Endothelial cell of umbilical vein (primary cell): ENCODE data around the gene TSPEAR. TPM values are rescaled to one million over a fixed set of nuclear protein-coding genes. Genes with fewer than 3 reads are reported as not detected.

ENCODE experiments used
- BruUV-seq: library from RNA; stranded (reverse); fragments of 400-500 nt; replicated peaks from 2 replicates; lab custom pipeline; 2021; lab: Mats Ljungman, UMichigan
- CTCF ChIA-PET: fragments of 300-600, 350-600 bp; sonication (Branson Sonifier 250); formaldehyde crosslinking; loops from one replicate; lab custom pipeline; 2021; ENCODE audit warnings: antibody characterized with exemption, inconsistent platforms; lab: Charles Lee
- POLR2A ChIA-PET: fragments of 300-600, 350-600 bp; sonication (Branson Sonifier 250); formaldehyde crosslinking; loops from one replicate; lab custom pipeline; 2021; ENCODE audit warnings: antibody characterized with exemption, inconsistent platforms; lab: Charles Lee
- DNase-seq: peaks from one replicate; pipeline ENCODE4 v3.0.0-alpha.2; 2011; ENCODE audit warnings: low read depth, low spot score
- FAIRE-seq: peaks from 2 replicates; lab custom pipeline; 2011; peaks lifted over from hg19 to GRCh38; lab: Jason Lieb, UNC
- H2AFZ ChIP-seq: 2 replicates; pipeline ENCODE4 v1.6.0; 2012; ENCODE audit warnings: low read depth, low read length, control low read depth, inconsistent platforms
- H3K27ac ChIP-seq: 2 replicates; pipeline ENCODE4 v1.5.1; 2011; ENCODE audit warnings: low read depth, mild to moderate bottlenecking, control low read depth, low read length, moderate library complexity; ENCODE audit not compliant: insufficient read depth
- H3K27me3 ChIP-seq, 2 experiments: 2 replicates each; pipeline versions ENCODE4 v1.6.0 to v1.6.1; 2011; ENCODE audit warnings: low read length in 2 of 2, mixed read lengths in 1 of 2; ENCODE audit not compliant: control insufficient read depth in 2 of 2, insufficient read depth in 2 of 2
- H3K36me3 ChIP-seq, 2 experiments: 2 replicates in 1 of 2; 3 replicates in 1 of 2; pipeline ENCODE4 v1.5.1; 2011; ENCODE audit warnings: low read length in 2 of 2, mild to moderate bottlenecking in 1 of 2, moderate library complexity in 1 of 2; ENCODE audit not compliant: control insufficient read depth in 2 of 2, insufficient read depth in 2 of 2; ENCODE audit errors: extremely low read depth in 1 of 2
- H3K4me1 ChIP-seq: 3 replicates; pipeline ENCODE4 v1.5.1; 2011; ENCODE audit warnings: mild to moderate bottlenecking, low read length; ENCODE audit not compliant: control insufficient read depth, insufficient read depth; ENCODE audit errors: extremely low read depth
- H3K4me2 ChIP-seq: 2 replicates; pipeline ENCODE4 v1.6.1; 2011; ENCODE audit warnings: low read length, control low read depth, mixed read lengths; ENCODE audit not compliant: insufficient read depth
- H3K4me3 ChIP-seq, 3 experiments: fragments of 200-600 bp in 1 of 3; sonication (generic), shearing (Covaris generic) in 1 of 3; replicated peaks in 1 of 3; 2 replicates each; pipeline ENCODE4 v1.5.1; 2011 to 2016; ENCODE audit warnings: control low read depth in 3 of 3, low read length in 3 of 3, mild to moderate bottlenecking in 2 of 3, inconsistent platforms in 1 of 3, low read depth in 1 of 3, moderate library complexity in 1 of 3; ENCODE audit not compliant: insufficient read depth in 1 of 3
- H3K79me2 ChIP-seq: 2 replicates; pipeline ENCODE4 v1.6.0; 2012; ENCODE audit warnings: low read length, inconsistent platforms; ENCODE audit not compliant: control insufficient read depth, insufficient read depth
- H3K9ac ChIP-seq: replicated peaks from 2 replicates; pipeline ENCODE3; 2011; ENCODE audit warnings: low read length, control low read depth; ENCODE audit not compliant: insufficient read depth; ENCODE audit errors: extremely low read depth
- H3K9me1 ChIP-seq: replicated peaks from 3 replicates; pipeline ENCODE4 v1.6.0; 2011; ENCODE audit warnings: mild to moderate bottlenecking, low read length; ENCODE audit not compliant: control insufficient read depth, insufficient read depth; ENCODE audit errors: extremely low read depth
- H3K9me3 ChIP-seq: replicated peaks from 2 replicates; pipeline ENCODE4 v1.5.1; 2012; ENCODE audit warnings: low read length, inconsistent platforms; ENCODE audit not compliant: control insufficient read depth, insufficient read depth
- H4K20me1 ChIP-seq: replicated peaks from 2 replicates; pipeline ENCODE3; 2011; ENCODE audit warnings: mild to moderate bottlenecking, low read length; ENCODE audit not compliant: control insufficient read depth, insufficient read depth; ENCODE audit errors: extremely low read depth
- EZH2 ChIP-seq: IDR thresholded peaks from 2 replicates; pipeline ENCODE4 v1.6.1; 2012; ENCODE audit warnings: borderline replicate concordance, low read depth, mild to moderate bottlenecking, moderate library complexity, low read length, inconsistent platforms; ENCODE audit not compliant: severe bottlenecking
- FOS ChIP-seq: IDR thresholded peaks from 2 replicates; pipeline ENCODE4 v1.6.1; 2011; ENCODE audit warnings: mild to moderate bottlenecking, low read length, moderate library complexity, borderline replicate concordance; ENCODE audit not compliant: insufficient read depth
- GATA2 ChIP-seq: IDR thresholded peaks from 2 replicates; pipeline ENCODE4 v1.7.0; 2011; ENCODE audit warnings: low read depth, mild to moderate bottlenecking, moderate library complexity, mixed read lengths, low read length; ENCODE audit not compliant: insufficient read length, insufficient read depth
- JUN ChIP-seq: IDR thresholded peaks from 2 replicates; pipeline ENCODE4 v1.6.1; 2011; ENCODE audit warnings: borderline replicate concordance, low read depth; ENCODE audit not compliant: insufficient read length, insufficient read depth
- MAX ChIP-seq: IDR thresholded peaks from 2 replicates; pipeline ENCODE4 v1.6.1; 2011; ENCODE audit not compliant: insufficient read depth, insufficient read length
- MYC ChIP-seq: IDR thresholded peaks from one replicate; pipeline ENCODE4 v1.6.1; 2011; ENCODE audit warnings: mild to moderate bottlenecking, low read depth, low read length
- POLR2A ChIP-seq: IDR thresholded peaks from 2 replicates; pipeline ENCODE4 v1.6.1; 2012; ENCODE audit warnings: low read depth, mild to moderate bottlenecking, control low read depth, low read length
- POLR2AphosphoS5 ChIP-seq: IDR thresholded peaks from 2 replicates; pipeline ENCODE4 v1.6.1; 2012; ENCODE audit warnings: low read depth, mild to moderate bottlenecking, control low read depth, low read length, moderate library complexity; ENCODE audit not compliant: insufficient read depth
- dilution Hi-C: fragments of 300-500 bp; cut with MboI; formaldehyde crosslinking; loops from one replicate; pipeline ENCODE4 v1.15.0; 2019; ENCODE audit warnings: low sequenced_read_pairs; ENCODE audit not compliant: extremely low pct_ligation_motif_present
- intact Hi-C: fragments of 100-400 bp; cut with micrococcal nuclease; formaldehyde crosslinking; loops from one replicate; pipeline ENCODE4 v1.10.0; 2022
- polyA plus RNA-seq, 4 experiments: library from polyadenylated mRNA; depleted of rRNA in 3 of 4; stranded (reverse) in 3 of 4; unstranded in 1 of 4; fragments of >200 nt; gene quantifications; 2 replicates each; pipeline versions ENCODE4 v1.2.1 to v1.2.3, GENCODE V29; 2011 to 2012; ENCODE audit warnings: missing spikeins in 1 of 4
- total RNA-seq: library from RNA; stranded (reverse); gene quantifications from 2 replicates; pipeline ENCODE4 v1.2.3, GENCODE V29; 2021
- TF ChIP-seq, protein P1 (sequence below), 2 donors: IDR thresholded peaks; 1 replicate in 1 of 2; 2 replicates in 1 of 2; pipeline ENCODE4 v1.5.1; 2011; ENCODE audit warnings: low read length in 2 of 2, mild to moderate bottlenecking in 2 of 2, moderate library complexity in 2 of 2, control low read depth in 1 of 2, inconsistent platforms in 1 of 2, low read depth in 1 of 2; ENCODE audit not compliant: insufficient read depth in 1 of 2; ENCODE audit errors: extremely low read depth in 1 of 2

TSPEAR gene
- total and polyA plus RNA-seq, 2 donors (not counting 3 experiments of a cell fraction or from before 2014, with no cell fraction given) = 0.01 TPM; not detected in 1

- no peaks in the 10 kb centered on the region for H3K36me3 ChIP-seq
- H3K9me1 ChIP-seq = no peaks in the 10 kb centered on the region
- DNase-seq = no peak
- TF ChIP-seq FOS (no peak), MAX (no peak), POLR2AphosphoS5 (no peak), MYC (no peak), GATA2 (no peak), POLR2A (no peak), EZH2 (no peak), JUN (no peak)
- TF ChIP-seq, protein P1, sequence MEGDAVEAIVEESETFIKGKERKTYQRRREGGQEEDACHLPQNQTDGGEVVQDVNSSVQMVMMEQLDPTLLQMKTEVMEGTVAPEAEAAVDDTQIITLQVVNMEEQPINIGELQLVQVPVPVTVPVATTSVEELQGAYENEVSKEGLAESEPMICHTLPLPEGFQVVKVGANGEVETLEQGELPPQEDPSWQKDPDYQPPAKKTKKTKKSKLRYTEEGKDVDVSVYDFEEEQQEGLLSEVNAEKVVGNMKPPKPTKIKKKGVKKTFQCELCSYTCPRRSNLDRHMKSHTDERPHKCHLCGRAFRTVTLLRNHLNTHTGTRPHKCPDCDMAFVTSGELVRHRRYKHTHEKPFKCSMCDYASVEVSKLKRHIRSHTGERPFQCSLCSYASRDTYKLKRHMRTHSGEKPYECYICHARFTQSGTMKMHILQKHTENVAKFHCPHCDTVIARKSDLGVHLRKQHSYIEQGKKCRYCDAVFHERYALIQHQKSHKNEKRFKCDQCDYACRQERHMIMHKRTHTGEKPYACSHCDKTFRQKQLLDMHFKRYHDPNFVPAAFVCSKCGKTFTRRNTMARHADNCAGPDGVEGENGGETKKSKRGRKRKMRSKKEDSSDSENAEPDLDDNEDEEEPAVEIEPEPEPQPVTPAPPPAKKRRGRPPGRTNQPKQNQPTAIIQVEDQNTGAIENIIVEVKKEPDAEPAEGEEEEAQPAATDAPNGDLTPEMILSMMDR (IDR thresholded peaks at IDR 0.05; ENCODE audit: extremely low read depth in 1 of 2, insufficient read depth in 1 of 2, low read depth in 1 of 2, low read length in 2 of 2) = no peak
- H3K4me1 ChIP-seq = no peaks in the 10 kb centered on the region
- CTCF ChIA-PET = interaction anchor here (1.0 to 1.1 kb wide), 3 partner anchors 8 to 295 kb away, joined by 3 read pairs; no protein-coding TSS in a partner anchor
- H3K9ac ChIP-seq = no peak overlapping the region
- dilution Hi-C loops (no loop called here), intact Hi-C loops (no loop called here)
- peaks cover 2 to 8% of the 10 kb centered on the region in 2 experiments for H3K27me3 ChIP-seq
- no TSS peak for BruUV-seq
- H4K20me1 ChIP-seq = no peaks in the 10 kb centered on the region
- POLR2A ChIA-PET = no interaction called here
- no peak overlapping the region for H3K27ac ChIP-seq
- FAIRE-seq = no peak
- no peaks in the 10 kb centered on the region for H3K79me2 ChIP-seq
- H3K4me2 ChIP-seq = no peak overlapping the region
- no peak overlapping the region for H3K4me3 ChIP-seq
- H3K9me3 ChIP-seq = no peaks in the 10 kb centered on the region
- H2AFZ ChIP-seq = no peak overlapping the region
Observed at GRCh38 chr21:44498280-44499210, 212.8 kb downstream of the TSPEAR start.
